Choroid plexus epithelial cell (primary cell): ENCODE results near the gene SYNGR1.

Source experiments
- DNase-seq: peaks from one replicate; pipeline ENCODE4 v3.0.0-alpha.2; 2010; ENCODE audit warnings: low read depth
- H3K4me3 ChIP-seq: 2 replicates; pipeline ENCODE4 v1.5.1; 2011; ENCODE audit warnings: low read depth, mild to moderate bottlenecking, control low read depth, low read length, moderate library complexity
- TF ChIP-seq, protein P1 (sequence below): conservative IDR thresholded peaks from 2 replicates; pipeline ENCODE4 v1.5.1; 2011; ENCODE audit warnings: low read depth, mild to moderate bottlenecking, control low read depth, inconsistent platforms, low read length, moderate library complexity

SYNGR1 gene

GRCh38 chr22:39360242-39360641, 10.5 kb downstream of the SYNGR1 start:
- TF ChIP-seq, protein P1, sequence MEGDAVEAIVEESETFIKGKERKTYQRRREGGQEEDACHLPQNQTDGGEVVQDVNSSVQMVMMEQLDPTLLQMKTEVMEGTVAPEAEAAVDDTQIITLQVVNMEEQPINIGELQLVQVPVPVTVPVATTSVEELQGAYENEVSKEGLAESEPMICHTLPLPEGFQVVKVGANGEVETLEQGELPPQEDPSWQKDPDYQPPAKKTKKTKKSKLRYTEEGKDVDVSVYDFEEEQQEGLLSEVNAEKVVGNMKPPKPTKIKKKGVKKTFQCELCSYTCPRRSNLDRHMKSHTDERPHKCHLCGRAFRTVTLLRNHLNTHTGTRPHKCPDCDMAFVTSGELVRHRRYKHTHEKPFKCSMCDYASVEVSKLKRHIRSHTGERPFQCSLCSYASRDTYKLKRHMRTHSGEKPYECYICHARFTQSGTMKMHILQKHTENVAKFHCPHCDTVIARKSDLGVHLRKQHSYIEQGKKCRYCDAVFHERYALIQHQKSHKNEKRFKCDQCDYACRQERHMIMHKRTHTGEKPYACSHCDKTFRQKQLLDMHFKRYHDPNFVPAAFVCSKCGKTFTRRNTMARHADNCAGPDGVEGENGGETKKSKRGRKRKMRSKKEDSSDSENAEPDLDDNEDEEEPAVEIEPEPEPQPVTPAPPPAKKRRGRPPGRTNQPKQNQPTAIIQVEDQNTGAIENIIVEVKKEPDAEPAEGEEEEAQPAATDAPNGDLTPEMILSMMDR = no peak
- H3K4me3 ChIP-seq = no peak overlapping the region
- DNase-seq = no peak

GRCh38 chr22:39360674-39361413, 11.1 kb downstream of the SYNGR1 start:
- H3K4me3 ChIP-seq = no peak overlapping the region
- TF ChIP-seq, protein P1 = no peak
- peak; percentile 52 for DNase-seq

DNA sequence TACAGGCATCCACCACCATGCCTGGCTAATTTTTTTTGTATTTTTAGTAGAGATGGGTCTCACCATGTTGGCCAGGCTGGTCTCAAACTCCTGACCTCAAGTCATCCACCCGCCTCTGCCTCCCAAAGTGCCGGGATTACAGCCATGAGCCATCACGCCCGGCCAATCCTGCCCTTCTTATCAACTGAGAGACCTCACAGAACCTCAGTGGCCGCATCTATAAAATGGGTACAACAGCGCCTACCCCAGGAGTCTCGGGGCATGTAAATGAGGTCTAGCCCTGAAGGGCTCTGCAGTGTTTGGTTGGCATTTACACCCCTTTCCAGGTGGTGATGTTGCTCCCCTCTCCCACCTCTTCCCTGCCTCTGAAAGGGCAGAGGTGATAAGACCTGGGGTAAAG, 11.7 kb downstream of the SYNGR1 start:
- no peak overlapping the region for H3K4me3 ChIP-seq
- TF ChIP-seq, protein P1 = no peak
- no peak for DNase-seq

DNA sequence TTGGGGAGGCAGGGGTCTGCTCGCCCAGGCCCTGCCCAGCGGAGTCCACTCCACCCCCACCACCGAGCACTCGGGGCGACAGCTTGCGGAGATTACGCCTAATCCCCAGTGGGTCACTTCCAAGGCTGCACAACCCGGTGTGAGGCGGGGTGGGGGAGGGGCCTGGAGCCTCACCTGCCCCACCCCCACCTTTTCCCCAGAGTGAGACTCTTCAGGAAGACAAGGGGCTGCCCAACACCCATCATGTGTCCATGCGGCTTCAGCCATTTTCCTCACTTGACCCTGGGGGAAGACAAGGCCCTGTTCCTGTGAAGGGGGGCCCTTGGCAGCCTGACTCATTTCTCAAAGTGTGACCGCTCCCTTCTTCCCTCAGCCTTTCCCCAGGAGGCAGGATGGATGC, 12.5 kb downstream of the SYNGR1 start:
- TF ChIP-seq, protein P1 = no peak
- no peak for DNase-seq
- H3K4me3 ChIP-seq = no peak overlapping the region

DNA sequence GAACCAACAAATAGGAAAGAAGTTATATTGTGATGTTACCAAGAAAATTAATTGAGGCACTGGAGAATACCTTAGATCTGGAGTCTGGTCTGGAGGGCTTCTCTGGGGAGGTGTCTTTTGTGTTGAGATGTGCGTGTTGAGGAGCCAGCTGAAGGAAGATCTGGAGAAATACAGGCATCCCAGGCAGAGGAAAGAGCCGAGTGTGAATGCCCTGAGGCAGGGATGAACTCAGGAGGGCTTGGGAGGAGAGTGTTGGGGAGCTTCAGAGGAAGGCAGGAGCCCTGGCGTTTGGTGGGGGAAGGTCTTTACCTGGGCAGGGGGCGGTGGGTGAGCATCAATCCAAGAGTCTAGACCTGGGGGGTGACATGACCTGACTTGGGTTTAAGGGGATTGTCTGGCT, 13.1 kb downstream of the SYNGR1 start:
- TF ChIP-seq, protein P1 = no peak
- no peak overlapping the region for H3K4me3 ChIP-seq
- no peak for DNase-seq

DNA sequence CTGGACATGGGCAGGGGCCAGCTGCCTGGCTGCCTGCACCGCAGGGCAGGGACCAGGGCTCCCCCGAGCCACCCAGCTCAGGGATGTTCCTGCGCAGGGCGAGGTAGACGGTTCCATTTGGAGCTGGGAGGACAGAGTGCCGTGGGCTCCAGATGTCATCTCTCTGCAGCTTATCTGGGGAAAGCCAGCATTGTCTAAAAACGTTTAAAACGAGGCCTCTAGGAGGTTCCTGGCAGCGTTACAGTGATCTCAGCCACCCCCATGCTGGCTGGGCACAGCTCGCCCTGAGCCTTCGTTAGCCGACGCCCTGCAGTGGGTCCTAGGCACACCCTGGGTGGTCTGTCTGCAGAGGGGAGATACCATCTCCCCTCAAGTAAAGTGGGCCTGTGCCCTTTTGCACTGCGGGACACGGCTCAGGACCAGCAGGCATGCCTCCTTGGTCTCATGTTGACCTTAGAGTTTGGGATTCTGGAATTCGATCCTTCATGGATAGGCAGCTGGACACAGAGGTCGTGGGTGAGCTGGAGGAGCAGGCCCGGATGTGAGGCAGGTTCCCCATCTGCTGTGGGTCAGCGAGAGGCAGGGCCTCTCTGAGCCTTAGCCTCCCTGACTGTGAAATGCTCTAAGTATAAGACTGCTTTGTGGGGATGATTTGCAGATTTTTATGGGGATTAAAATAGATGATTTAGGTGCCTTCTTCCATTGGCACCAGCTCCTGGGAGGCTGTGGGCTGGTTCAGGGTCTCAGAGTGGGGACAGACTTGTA, 14.1 kb downstream of the SYNGR1 start:
- TF ChIP-seq, protein P1 = no peak
- no peak for DNase-seq
- H3K4me3 ChIP-seq = no peak overlapping the region
